Mammary epithelial cell (primary cell): ENCODE results near the gene STEAP3.

Source experiments
- EZH2 ChIP-seq: IDR thresholded peaks from 2 replicates; pipeline ENCODE4 v1.6.1; 2012; ENCODE audit warnings: low read length, inconsistent platforms, borderline replicate concordance
- TF ChIP-seq, protein P1 (sequence below), 2 donors: IDR thresholded peaks in 1 of 2; conservative IDR thresholded peaks in 1 of 2; 2 replicates each; pipeline ENCODE4 v1.5.1; 2011 to 2012; ENCODE audit warnings: inconsistent platforms in 2 of 2, low read length in 2 of 2, mild to moderate bottlenecking in 2 of 2, control low read depth in 1 of 2, low read depth in 1 of 2; ENCODE audit not compliant: insufficient read depth in 1 of 2; ENCODE audit errors: extremely low read depth in 1 of 2

DNA sequence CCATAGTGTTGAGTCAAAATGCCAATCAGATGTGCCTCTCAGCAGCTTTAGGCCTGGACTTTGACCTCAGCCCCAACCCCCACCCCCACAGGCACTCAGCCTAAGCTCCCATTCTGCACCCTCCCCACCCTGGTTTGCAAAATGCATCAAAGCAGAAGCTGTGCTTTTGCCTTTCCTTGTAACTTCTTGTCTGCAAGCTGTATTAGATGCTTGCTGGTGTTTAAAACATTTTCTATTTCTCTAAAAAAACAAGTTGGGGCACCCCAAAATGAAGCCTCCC, 26.6 kb upstream of the STEAP3 start:
- TF ChIP-seq, protein P1, sequence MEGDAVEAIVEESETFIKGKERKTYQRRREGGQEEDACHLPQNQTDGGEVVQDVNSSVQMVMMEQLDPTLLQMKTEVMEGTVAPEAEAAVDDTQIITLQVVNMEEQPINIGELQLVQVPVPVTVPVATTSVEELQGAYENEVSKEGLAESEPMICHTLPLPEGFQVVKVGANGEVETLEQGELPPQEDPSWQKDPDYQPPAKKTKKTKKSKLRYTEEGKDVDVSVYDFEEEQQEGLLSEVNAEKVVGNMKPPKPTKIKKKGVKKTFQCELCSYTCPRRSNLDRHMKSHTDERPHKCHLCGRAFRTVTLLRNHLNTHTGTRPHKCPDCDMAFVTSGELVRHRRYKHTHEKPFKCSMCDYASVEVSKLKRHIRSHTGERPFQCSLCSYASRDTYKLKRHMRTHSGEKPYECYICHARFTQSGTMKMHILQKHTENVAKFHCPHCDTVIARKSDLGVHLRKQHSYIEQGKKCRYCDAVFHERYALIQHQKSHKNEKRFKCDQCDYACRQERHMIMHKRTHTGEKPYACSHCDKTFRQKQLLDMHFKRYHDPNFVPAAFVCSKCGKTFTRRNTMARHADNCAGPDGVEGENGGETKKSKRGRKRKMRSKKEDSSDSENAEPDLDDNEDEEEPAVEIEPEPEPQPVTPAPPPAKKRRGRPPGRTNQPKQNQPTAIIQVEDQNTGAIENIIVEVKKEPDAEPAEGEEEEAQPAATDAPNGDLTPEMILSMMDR (conservative IDR thresholded peaks at IDR 0.05 in 1 of 2, IDR thresholded peaks at IDR 0.05 in 1 of 2; ENCODE audit: extremely low read depth in 1 of 2, insufficient read depth in 1 of 2, low read depth in 1 of 2, low read length in 2 of 2): no peak
- TF ChIP-seq EZH2: no peak
